GM19043 (cell line): ENCODE measurements around the gene SPART.
"Not testable (repeated sequence)": the region's sequence is repeated elsewhere in the genome, so short reads cannot be mapped to it uniquely, and the experiment has no call there.

Source experiments
- ATAC-seq: cut with Tn5 transposase; IDR thresholded peaks from one replicate; pipeline ENCODE4 v1.9.1; 2021; ENCODE audit warnings: low read depth; ENCODE audit not compliant: unreplicated experiment

SPART gene

DNA sequence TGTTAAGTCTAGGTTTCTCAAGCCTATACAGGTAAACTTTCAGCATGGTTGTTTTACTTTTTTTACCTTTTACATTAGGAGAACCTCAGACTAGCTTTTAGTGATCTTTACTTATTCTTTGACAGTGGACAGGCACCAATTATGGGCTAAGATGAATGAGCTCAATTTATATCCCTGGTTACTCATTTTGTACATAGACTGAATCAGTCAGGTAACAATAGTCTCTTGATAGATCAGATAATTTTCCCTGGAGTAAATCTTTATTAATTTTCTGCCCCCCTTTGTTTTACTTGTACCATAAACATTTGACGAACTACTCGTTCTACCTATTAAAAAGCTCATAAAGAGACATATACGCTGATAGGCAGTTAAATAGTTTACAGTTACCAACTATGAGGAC, 22.8 kb downstream of the SPART start:
- no peak for ATAC-seq

DNA sequence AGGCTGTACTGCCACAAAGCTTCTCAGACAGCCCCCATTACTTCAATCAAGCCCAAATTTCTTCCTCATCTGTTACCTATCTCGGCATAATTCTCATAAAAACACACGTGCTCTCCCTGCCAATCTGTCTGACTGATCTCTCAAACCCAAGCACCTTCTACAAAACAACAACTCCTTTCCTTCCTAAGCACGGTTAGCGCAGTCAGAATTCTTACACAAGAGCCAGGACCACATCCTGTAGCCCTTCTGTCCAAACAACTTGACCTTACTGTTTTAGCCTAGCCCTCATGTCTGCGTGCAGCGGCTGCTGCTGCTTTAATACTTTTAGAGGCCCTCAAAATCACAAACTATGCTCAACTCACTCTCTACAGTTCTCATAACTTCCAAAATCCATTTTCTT, 26.4 kb downstream of the SPART start:
- not testable (repeated sequence) for ATAC-seq

DNA sequence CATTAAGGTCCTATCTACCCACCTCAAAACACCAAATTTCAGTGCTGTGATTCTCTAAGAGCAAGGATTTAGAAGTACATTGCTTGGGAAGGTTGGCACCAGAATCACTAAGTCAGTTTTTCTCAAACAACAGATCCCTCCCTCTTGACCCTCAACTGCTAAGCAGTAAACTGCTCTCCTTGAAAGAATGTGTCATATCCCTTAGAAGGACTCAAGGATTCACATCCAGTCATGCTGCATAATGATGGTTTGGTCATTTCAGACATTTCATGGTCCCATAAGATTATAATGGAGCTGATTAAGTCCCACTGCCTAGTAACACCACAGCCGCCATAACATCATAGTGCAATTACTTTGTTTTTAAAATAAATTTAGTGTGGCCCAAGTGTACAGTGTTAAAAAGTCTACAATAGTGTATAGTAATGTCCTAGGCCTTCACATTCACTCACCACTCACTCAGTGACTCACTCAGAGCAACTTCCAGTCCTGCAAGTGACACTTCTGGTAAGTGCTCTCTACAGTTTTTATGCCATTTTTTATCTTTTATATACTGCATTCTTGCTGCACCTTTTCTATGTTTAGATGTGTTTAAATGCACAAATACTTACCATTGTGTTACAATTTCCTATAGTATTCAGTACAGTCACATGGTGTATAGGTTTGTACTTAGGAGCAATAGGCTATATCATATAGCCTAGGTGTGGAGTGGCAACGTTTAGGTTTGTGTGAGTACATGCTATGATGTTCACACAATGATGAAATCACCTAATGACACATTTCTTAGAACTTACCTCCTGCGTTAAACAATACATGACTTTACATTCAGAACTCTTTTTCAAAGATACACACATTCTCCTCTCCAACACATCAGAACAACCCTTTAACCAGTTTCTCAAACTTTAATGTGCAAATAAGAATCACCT, 32.9 kb downstream of the SPART start:
- no peak for ATAC-seq

DNA sequence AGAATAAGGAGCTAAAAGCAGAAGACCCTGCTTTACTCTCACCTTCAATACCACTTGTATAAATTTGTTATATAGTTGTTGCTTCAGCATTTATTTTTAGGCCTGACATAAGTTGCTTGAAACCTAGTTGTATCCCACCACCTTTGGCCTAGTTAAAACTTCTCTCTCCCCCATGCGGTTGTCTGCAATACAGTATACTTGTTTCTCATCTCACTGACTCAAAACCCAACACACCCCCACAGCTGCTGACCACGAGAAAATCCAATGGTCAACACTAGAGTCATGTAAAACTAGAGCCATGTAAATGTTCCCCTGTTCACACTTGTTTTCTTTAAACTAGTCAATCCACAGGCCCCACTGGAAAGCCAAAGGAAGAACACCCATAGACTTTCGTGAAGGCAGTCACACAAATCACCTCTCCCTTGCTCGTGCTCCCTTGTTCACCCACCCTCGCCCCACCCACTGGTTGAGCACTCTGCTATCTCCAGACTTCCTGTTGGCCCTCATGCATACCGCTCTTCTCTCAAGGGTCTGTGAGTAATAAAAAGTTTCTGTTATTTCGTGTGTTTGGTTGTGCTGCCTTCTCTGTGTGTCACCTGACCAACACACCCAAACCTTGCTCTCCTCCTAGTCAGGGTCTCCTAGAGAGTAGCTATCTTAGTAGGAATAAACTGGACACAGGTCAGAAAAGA, 35.6 kb downstream of the SPART start:
- no peak for ATAC-seq

DNA sequence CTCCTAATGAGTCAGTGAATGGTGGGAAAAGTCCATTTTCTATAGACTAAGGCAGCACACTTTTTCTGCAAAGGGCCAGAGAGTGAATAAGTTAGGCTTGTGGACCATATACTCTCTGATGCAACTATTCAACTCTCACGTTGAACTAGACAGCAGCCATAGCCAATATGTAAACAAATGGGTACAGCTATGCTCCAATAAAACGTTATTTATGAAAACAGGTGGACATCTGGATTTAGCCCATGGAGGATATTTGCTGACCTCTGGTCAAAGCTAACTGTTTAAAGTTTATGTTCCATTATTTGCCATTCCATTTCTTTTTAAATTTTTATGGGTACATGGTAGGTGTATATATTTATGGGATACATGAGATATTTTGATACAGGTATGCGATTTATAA, 43.9 kb downstream of the SPART start:
- ATAC-seq: no peak

DNA sequence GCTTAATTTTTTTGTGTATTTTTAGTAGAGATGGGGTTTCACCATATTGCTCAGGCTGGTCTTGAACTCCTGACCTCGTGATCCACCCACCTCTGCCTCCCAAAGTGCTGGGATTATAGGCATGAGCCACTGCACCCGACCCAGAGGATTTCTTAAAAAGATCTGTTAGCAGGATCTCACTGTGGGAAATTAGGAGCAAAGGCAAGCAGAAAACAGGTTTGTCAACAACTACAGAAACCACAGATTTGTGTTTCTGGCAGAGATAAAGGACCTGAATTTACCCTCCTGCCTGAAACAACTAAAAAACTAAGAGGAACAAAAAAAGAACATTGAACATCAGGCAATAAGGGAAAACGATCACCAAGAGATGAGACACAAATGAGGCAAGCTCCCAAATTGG, 46.7 kb downstream of the SPART start:
- not testable (repeated sequence) for ATAC-seq

DNA sequence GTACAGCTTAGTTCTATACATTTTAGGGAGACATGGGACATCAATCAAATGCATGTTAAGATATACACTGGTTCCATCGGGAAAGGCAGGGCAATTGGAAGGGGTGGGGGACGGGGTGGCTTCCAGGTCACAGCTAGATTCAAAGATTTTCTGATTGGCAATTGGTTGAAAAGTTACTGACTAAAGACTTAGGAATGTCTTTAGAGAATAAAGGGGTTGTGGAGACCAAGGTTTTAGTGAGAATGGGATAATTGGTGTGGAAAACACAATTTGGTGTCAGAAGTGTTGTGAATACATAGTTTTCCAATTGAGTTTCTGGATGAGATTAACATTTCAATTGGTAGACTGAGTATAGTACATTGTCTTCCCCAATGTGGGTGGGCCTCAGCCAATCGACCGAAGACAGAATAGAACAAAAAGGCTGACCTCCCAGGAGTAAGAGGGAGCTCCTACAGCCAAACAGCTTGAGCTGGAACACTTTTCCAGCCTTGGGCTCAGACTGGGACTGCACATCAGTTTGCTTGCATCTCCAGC, 47.6 kb downstream of the SPART start:
- ATAC-seq: no peak

DNA sequence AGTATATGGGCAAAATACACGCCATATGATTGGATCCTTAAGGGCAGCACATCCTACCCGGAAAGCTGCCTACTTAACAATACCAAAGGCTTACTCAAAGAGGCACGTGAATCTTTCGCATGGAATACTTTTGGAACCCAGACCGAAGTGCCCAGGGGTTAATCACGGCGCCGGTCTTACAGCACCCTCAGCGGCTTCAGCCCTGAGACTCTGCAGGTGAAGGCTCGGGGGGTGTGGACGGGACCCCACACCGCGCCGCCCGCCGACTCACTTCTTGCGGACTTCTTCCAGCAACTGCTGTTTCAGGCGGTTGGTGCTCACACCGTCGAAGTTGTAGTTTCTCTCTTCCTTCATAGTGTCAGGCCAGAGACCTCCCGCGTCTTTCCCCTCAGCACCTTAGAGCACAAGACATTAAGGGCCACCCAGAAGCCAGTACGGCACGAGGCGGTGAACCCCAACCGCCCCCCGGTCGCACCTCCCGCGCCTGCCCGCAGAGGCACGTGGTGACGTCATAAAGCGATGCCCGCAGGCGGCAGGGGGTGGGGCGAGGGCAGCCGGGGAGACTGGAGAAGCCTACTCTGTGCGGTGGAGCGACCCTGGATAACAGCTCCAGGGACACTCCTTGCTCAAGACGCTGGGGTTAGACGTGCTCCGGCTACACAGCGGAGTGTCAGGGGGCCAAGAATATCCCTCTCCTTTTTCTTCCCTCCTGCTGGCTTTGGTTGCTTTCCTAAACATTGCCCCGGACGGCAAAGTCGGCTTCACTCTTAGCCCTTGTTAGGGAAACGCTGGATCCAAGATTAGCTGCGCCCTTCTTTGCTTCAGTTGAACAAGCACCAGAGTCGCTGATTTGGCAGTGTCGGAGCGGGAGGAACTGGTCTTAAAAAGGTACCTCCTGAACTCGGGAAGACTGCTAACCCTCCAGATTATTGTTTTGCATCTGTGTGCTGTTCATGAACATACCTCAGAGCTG, 48.5 kb downstream of the SPART start, which contains the start of gene CCDC169:
TSS of gene CCDC169 (minus strand) at position 449 of the 973 bp plus-strand sequence. CDS start at position 354, 95 bp downstream.
- peak; percentile 71 for ATAC-seq

DNA sequence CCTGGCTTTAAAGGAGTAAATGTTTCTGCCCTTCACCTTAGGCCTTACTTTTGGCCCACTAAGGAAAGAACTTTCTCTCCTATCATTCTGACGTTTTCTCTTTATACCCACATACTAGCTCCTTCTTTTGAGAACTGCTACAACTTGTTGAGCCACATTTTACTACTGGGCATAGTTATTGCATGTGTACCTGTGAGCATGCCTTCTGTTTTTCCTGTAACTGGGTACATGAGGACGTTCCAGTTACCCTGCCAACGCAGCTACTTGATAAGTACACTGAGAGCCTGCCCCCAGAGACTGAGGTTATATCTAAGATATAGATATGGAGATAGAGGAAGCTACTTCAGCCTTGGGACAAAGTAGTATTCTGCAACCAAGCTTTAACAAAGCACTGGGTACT, 52.1 kb downstream of the SPART start:
- ATAC-seq: no peak

DNA sequence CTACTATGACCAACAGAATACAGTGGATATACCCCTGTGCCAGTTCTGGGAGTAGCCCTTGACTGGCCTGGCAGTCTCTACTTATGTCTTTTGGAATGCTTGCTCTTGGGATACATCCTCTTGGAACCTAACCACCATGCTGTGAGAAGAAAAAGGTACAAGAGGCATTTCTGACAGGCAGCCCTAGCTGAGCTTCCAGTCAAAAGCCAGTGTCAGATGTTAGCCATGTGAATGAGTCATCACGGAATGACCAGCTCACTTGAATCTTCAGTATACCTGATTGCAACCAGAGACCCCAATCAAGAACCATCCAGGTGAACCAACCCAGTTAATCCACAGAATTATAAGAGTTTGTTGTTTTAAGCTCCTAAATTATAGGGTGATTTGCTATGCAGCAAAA, 52.7 kb downstream of the SPART start:
- ATAC-seq: no peak

DNA sequence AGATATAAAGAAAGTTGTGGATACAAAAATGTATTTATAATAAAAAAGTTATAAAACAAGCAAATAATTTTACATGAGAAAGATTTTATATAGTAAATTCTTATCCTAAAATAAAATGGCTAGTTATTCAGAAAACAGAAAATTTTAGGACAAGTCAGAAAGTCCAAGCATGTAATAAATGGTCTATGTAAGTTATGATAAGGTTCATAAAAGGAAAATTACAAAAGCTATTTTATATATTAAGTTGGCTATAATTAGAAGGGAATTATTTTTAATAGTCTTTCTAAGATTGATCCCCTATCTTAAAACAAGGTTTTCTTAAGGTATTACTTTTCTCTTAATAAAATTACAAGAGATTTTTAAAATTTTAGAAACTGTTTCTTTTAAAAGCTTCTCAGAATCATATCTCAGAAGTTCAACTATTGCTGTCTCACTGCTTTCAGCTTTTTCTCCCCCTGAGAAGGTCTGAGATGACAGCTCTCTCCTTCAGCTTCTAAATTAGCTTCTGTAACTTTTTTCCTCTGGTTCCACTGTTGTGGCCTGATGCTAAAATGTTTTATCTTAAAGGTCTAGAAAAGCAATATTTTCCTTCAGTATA, 57.3 kb downstream of the SPART start:
- ATAC-seq: no peak

DNA sequence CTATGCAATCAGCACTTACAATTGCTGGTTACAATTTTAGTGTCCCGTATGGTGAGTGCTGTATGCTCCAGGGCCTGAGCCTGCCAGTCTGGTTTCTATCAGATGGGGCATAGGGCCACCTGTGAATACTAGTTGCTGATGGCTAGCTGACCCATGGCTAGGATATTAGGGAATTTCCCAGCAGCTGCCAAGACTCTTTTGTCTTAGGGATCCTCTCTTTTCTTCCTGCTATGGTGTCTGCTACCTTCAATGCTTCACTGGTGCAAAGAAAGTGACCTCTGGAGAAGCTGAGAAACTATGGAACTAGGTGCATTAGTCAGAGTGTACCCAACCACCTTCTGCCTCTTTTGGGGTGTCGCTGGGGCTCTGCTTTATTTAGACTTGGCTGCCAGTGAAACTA, 60.2 kb downstream of the SPART start:
- ATAC-seq: no peak

DNA sequence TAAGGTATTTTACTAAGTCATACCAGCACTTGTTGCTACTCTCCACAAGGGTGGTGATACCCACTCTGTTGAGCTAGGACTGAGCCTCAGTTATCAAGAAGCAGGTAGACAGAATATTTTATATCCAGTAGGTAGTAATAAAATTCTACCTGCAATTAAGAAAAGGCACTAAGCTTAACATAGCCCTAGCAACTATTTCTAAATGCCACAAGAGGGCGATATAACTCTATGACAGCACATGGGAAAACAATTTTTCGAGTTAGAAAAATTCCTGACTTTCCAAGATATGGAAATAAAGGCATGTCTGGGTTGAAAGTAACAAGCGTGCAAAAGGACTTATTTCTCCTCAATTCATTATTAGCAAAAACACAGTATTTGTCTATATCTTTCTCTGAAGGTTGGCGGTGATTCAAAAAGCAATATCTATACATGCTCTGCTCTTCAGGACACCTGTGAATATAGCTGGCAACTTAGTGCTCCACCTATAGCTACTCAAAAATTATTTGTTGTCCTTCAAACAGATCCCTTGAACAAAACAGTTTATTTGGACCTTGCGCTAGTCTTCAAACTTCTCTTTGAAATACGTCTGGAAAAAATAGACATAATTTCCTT, 63.3 kb downstream of the SPART start:
- no peak for ATAC-seq

DNA sequence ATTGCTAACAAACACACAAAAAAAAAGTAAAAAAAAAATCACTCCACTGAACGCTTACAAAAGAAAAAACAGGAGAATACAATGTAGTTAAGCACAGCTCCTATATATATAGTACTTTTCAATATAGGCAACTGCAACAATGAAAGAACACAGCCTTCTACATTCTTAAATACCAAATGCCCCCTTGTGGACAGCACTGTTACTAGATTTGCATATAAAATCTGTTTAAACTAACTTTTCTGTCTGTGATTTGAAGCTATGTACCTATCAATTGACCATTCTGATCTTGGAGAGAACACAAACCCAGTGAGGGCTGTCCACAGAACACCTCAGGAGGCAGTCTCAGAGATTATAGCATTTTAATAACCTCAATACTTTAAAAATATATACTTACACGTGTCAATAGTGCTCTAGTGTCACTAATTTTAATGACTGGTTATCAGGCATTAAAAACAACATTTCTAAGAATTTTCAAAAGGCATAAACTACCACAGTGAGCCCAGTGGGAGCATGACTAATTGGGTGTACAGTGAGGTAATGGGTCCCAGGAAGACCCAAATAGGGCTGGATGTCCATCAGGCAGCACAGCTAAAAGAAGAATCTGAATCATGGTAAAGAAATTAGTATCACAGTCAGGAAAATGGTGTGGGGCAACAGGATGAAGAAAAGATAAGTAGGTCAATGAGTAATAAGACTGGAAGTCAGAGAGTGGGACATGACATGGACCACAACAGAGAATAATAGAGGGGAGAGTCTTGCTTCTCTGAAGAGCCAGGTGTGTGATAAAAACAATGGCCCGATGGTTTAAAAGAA, 70.8 kb downstream of the SPART start:
- ATAC-seq: no peak

DNA sequence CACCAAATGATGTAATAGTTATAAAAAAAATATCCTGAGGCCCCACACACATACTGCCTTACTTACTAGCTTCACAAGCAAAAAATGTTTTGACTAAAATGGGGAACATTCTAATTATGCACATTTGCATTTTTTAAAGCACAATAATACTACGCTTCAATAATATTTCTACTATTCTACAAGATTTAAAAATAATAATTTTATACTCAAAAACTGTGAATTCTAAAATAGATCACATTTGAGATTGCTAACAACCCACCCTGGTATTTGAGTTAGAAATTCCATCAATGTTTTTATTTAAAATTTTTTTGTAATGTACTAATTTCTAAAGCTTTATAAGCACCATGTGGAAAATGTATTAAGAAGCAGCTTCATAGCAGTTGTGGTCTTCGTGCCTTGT, 72.8 kb downstream of the SPART start:
- no peak for ATAC-seq

DNA sequence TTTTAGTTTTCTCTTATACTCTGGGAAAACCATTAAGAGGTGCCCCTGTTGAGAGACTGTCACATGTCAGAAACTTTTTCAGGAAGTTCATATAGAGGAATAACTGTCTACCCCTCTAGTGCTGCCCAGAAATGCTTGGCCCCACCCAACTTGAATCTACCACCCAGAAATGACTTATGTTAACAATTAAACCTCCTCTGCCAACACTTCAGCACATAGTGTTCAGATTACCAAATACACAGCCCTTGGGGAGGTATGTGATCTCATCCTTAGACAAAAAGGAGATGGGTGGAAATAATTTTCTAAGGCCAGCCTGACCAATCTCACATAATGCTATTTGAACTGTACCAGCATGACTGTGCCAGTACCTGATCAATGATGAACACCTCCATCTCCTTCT, 84.2 kb downstream of the SPART start:
- ATAC-seq: no peak

DNA sequence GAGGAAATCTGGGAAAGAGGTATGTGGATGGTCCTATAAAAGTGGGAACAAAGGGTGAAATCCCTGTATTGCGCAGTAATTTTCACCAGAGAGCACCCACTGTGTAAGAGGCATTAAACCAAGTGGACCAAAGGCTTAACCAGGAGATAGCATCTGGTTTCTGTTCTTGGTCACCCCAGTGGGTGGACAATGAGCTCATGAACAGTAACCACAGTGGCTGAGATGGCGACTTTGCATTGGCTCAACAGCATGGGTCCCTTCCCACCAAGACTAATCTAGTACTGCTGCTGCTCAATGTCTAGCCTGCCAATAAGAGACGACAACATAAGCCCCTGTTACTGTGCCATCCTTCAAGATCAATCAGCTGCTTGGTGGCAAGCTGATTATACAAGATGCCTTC, 85.2 kb downstream of the SPART start:
- no peak for ATAC-seq

DNA sequence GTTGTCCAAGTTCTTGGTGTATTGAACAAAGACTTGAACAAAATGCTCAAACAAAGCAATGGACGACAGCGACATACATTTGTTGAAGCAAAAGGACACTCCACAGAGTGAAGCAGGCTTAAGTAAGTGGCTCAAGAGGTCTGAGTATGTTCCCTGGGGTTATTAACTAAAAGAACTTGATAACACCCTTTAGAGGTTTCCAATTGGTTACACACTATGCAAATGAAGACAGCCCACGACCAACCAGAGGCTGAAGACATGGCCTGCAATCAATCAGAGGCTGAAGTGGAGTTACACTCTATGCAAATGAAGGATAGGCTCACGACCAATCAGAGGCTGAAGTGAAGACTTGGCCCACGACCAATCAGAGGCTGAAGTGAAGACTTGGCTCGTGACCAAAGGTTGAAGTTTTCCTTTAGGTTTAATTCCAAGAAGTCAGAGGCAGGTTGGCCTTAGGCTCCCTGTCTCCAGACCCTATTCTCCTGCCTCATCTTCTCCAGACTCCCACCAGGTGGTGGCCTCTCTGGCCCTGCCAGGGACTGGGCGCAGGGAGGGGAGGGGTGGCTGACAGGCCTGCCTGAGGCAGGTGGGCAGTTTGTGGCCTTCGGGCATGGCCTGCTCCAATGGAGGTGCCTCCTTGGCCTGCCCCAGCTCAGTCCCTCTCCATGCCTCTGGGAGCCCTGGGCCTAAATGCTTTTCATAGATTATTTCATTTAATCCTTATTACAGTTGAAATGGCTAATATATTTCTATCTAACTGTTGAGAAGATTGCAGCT, 86.6 kb downstream of the SPART start:
- ATAC-seq: no peak
